KBM-7 (cell line): ENCODE measurements around the gene ARHGAP1.

Source experiments
- DNase-seq: peaks from one replicate; pipeline ENCODE4 v3.0.0-alpha.2; 2015
- in situ Hi-C: fragments of 300-500 bp; cut with MboI; formaldehyde crosslinking; loops from 2 replicates; pipeline ENCODE4 v1.14.3; 2020; ENCODE audit warnings: low sequenced_read_pairs, low pct_unique_long_range_greater_than_20kb, mixed read lengths

The ARHGAP1 gene

DNA sequence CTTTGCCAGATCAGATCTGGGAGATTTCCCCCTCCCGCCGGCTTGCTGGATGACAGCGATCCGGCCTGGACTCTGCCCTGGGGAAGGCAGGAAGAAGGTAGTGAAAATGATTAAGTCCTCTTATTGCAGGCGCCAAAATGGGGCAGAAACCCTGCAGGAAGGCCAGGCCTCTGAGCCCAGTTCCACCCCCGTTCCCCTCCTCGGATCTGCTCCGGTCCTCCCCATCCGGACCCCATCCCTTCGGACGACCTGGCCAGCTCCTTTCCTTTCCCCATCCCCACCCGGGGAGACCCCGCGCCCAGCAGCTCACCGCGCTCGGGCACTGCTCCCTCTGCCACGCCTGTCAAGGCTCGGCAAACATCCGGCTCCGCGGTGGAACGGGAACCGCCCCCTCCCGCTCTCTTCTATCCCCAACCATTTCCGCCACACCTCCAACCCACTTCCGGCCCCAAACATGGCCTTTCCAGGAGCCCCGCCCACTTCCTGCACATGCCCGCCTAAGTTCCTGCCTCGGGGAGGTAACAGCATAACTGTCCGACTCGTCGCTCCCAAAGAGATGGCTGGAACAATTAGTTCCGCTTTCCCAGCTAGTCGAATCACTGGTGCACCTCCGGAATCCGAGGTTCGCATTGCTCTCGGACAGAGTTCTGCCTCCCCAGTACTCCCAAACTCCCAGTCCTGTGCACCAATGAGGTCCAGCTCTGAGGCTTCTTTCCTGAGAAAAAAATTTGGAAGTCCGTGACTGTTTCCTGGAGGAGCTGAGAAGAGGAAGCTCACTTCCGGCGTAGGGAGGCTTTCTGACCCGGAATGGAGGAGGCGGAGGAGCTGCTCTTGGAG is at the start of gene ARHGAP1, which contains the start of gene ZNF408:
Gene ARHGAP1, minus strand, starts transcription at position 379 of the 837 bp plus-strand sequence. CDS start 4,512 bp downstream, outside the sequence.
Gene ZNF408, plus strand, starts transcription at position 791 of the 837 bp plus-strand sequence. Its CDS starts 17 bp downstream, at position 808.
- in situ Hi-C loops: no loop called here
- peak; percentile 98 for DNase-seq

DNA sequence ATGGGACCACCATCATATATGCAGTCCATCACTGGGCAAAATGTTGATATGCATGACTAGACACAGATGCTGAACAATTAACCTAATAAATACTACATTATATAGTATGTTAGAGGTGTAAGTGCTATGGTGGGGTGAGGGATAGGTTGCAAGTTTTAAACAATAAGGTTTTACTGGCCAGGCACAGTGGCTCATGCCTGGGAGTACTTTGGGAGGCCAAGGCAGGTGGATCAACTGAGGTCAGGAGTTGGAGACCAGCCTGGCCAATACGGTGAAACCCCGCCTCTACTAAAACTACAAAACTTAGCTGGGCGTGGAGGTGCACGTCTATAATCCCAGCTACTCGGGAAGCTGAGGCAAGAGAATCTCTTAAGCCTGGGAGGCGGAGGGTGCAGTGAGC is 46.7 kb upstream of the ARHGAP1 start:
- no peak for DNase-seq
- in situ Hi-C loops: no loop called here

DNA sequence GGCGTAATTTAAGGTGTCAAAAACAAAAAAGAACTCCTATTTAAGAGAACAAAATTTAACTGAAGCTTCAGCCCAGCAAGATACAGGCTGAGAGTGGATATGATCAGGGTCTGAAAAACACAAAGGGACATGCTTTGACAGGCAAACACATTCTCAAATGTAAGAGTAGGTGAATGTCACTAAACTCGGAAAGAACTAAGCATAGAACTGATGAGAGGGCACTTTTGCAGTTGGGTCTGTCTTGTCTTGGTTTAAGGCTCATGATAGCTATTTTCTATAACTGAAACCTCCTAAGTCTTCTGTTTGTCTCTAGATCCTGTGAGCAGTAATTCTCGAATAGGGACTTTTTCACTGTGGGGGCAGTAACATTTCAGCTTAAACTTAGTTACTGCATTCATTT is 45.6 kb upstream of the ARHGAP1 start:
- no peak for DNase-seq
- in situ Hi-C loops: no loop called here

- no peak for DNase-seq
- in situ Hi-C loops: no loop called here
Measured at GRCh38 chr11:46745328-46745727, 44.9 kb upstream of the ARHGAP1 start.

DNA sequence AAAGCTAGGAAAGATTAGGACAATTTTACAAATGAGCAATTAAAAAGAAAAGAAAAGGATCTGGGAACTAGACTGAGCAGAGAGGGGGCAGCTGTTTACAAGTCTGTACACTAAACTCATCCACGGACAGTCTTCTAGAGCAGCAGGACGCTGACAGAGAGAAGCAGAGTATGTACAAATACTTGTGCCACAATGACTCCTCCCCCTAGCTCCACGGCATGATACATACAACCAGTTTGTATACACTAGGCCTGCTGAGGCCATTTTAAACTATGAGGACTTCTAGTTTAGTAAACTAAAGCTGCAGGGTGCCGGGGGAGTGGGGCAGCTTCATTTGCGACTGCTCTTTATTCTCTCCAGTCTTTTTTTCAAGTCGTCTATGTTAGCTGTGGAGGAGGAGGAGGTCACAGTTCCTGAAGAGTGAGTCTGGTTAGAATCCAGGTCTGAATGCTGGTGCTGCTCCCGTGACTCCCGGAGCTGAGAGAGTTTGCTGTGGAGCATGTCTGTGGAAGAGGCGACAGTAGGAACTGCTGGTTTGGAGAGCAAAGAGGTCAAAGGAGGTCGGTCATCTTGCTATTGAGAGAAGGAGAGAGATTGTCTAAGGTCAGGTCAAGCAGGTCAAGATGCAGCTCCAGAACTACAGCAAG is 43.4 kb upstream of the ARHGAP1 start:
- in situ Hi-C loops: no loop called here

GRCh38 chr11:46743043-46743442 is 42.6 kb upstream of the ARHGAP1 start:
- in situ Hi-C loops: no loop called here

More for the DNA sequence above, 43.4 kb upstream of the ARHGAP1 start:
- no peak for DNase-seq

DNA sequence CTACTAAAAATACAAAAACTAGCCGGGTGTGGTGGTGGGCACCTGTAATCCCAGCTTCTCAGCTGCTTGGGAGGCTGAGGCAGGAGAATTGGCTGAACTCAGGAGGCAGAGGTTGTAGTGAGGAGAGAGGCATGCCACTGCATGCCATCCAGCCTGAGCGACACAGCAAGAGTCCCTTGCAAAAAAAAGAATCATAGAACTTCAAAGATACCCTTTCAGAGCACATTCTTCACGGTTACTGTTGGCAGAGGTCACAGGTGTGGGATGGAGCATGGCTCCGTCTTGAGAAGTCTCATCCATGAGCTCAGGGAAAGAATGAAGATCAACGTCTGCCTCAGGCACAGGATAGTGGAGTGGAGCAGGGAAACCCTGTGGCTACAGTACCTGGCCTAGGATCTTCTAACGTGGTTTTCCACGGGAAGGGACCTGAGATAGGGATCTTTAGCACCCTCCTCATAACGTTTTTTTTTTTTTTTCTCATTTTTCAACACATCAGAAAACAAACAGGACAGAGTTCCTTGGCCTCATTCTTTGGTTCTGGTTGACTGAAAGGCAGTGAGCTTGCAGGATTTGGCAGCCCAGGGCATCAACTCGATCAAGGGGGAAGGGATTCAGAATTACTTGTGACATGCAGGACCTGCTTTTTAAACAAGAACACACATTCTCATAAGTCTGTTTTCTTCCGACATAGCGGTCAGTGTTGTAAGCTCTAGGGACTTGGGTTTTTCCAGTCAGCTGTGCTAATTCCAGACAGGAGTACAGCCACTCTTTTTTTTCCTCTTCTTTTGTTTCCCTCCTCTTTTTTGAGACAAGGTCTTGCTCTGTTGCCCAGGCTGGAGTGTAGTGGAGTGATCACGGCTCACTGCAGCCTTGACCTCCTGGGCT is 41.4 kb upstream of the ARHGAP1 start:
- in situ Hi-C loops: no loop called here
- DNase-seq: no peak

More at GRCh38 chr11:46743043-46743442, 42.6 kb upstream of the ARHGAP1 start:
- no peak for DNase-seq

GRCh38 chr11:46738887-46739286 is 38.5 kb upstream of the ARHGAP1 start:
- in situ Hi-C loops: no loop called here
- no peak for DNase-seq

GRCh38 chr11:46737699-46738098 is 37.3 kb upstream of the ARHGAP1 start:
- in situ Hi-C loops: no loop called here
- no peak for DNase-seq

DNA sequence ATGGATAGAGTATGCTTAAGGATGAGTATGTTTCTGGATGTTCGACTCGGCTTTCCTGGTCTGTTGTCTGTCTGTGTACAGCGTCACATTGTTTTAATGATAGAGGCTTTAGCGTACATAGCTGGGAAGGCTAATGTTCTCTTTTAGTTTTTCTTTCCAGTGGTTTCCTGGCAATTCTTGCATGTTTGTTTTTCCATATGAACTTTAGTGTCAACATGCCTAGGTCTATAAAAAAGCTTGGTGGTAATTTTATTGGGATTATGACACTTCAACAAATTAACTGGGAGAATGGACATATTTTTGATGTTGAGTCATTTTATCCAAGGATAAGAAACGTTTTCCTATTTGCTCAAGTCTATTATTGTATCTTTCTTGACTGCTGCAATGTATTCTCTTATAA is 36.2 kb upstream of the ARHGAP1 start:
- in situ Hi-C loops: no loop called here
- no peak for DNase-seq

- DNase-seq: no peak
- in situ Hi-C loops: no loop called here
Measured at GRCh38 chr11:46736146-46736545, 35.7 kb upstream of the ARHGAP1 start.

GRCh38 chr11:46733234-46733633 is 32.8 kb upstream of the ARHGAP1 start:
- no peak for DNase-seq
- in situ Hi-C loops: no loop called here

DNA sequence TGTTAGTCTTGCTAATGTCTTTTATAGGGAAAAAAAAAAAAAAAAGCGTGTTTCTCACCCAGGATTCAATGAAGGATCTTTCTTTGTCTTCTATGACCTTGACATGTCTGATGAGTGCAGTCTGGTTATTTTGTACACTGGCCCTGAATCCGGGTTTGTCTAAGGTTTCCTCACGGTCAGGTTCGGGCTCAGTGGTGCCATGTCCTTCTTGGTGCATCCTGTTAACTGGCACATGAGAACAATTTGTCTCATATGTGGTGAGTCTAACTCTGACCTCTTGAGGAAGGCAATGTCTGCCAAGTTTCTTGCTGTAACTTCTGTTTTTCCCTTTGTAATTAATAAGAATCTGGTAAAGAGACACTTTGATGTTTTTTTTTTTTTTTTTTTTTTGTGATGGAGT is 31.1 kb upstream of the ARHGAP1 start:
- in situ Hi-C loops: no loop called here
- no peak for DNase-seq

- in situ Hi-C loops: no loop called here
- no peak for DNase-seq
Measured at GRCh38 chr11:46729110-46730027, 28.9 kb upstream of the ARHGAP1 start.

DNA sequence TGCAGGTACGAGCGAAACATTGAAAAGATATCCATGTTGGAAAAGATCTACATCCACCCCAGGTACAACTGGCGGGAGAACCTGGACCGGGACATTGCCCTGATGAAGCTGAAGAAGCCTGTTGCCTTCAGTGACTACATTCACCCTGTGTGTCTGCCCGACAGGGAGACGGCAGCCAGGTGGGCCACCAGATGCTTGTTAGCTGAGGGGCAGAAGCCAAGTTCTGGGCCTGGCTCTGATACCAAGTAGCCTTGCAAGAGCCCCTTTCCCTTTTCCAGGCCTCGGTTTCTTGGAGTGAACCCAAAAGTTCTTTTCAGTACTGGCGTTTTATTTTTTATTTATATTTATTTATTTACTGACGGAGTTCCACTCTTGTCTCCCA is 28.2 kb upstream of the ARHGAP1 start:
- in situ Hi-C loops: no loop called here
- no peak for DNase-seq

DNA sequence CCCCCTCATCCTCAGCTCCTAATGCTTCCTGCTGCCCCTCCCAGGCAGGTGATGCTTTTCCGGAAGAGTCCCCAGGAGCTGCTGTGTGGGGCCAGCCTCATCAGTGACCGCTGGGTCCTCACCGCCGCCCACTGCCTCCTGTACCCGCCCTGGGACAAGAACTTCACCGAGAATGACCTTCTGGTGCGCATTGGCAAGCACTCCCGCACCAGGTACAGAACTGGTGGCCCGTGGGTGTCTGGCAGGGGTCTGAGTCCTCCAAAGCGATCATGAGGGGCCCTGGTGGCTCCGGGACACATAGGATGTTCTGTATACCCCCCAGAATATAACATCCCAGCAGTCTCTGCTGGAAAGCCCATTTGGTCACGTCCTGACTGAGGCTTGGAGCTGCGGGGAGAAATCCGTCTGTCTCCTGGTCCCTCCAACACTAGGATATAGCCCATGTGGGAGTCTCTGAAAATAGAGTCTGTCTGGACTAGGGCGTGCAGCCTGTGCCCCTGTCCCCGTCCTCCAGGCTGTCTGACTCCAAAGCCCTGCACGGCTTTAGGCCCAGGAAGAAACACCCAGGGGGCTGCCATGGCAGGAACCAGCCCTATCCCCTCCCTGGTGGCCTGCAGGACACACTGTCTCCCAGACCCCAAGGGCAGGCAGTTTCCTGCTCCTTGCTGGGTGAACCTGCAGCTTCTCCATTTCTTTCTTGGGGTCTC is 27.7 kb upstream of the ARHGAP1 start:
- in situ Hi-C loops: no loop called here
- no peak for DNase-seq

- in situ Hi-C loops: no loop called here
- DNase-seq: no peak
Measured at GRCh38 chr11:46726206-46726862, 25.9 kb upstream of the ARHGAP1 start.
